ENCODE data around the gene RBMS3. TPM values are rescaled to one million over a fixed set of nuclear protein-coding genes. Genes with fewer than 3 reads are reported as not detected.

The RBMS3 gene
- total RNA-seq, 4 donors from 2014 or later, result 116 to 171 (median 152) TPM

- intact Hi-C loops (cut with DNase I), result no loop called here
Measured at GRCh38 chr3:29720665-29721064, 439.8 kb downstream of the RBMS3 start.

DNA sequence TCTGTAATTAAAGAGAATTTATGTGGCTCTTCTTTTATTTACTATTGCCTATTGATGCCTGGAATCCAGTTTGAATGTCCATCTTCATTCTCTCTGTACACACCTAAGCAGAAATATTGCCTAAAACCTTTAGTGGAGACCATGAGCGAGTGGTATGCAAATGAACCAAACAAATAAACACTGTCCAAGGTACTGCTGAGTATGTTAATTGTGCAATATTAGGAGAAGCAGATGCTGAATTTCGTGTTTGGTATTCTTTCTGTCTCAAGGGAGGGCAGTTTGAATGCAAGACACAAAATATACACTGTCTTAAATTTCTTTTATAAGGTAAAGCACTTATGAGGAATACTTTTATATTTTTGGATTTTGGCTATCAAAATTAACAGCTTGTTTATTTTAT, 440.9 kb downstream of the RBMS3 start:
- 83 to 87% methylated on average over 2 of the region's 2 CpGs for WGBS, 2 donors
- Histone ChIP-seq H3K27ac (no peak overlapping the region), H3K9me3 (no peaks in the 10 kb centered on the region), H3K4me3 (replicated peaks in 1 of 3) (no peak overlapping the region), H3K36me3 (no peaks in the 10 kb centered on the region), H3K4me1 (peaks cover 11 to 15% of the 10 kb centered on the region in 2 donors), H3K27me3 (no peaks in the 10 kb centered on the region)
- TF ChIP-seq, protein P1, sequence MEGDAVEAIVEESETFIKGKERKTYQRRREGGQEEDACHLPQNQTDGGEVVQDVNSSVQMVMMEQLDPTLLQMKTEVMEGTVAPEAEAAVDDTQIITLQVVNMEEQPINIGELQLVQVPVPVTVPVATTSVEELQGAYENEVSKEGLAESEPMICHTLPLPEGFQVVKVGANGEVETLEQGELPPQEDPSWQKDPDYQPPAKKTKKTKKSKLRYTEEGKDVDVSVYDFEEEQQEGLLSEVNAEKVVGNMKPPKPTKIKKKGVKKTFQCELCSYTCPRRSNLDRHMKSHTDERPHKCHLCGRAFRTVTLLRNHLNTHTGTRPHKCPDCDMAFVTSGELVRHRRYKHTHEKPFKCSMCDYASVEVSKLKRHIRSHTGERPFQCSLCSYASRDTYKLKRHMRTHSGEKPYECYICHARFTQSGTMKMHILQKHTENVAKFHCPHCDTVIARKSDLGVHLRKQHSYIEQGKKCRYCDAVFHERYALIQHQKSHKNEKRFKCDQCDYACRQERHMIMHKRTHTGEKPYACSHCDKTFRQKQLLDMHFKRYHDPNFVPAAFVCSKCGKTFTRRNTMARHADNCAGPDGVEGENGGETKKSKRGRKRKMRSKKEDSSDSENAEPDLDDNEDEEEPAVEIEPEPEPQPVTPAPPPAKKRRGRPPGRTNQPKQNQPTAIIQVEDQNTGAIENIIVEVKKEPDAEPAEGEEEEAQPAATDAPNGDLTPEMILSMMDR (IDR thresholded peaks at IDR 0.05), result no peak
- no peak for TF ChIP-seq POLR2A (IDR thresholded peaks at IDR 0.05)
- DNase-seq, result no peak
- intact Hi-C loops (cut with DNase I), result no loop called here

More at GRCh38 chr3:29720665-29721064, 439.8 kb downstream of the RBMS3 start:
- Histone ChIP-seq H3K4me1 (peaks cover 11 to 15% of the 10 kb centered on the region in 2 donors), H3K9me3 (no peaks in the 10 kb centered on the region), H3K4me3 (replicated peaks in 1 of 3) (no peak overlapping the region), H3K27ac (no peak overlapping the region), H3K27me3 (no peaks in the 10 kb centered on the region), H3K36me3 (no peaks in the 10 kb centered on the region)
- no peak for TF ChIP-seq POLR2A (IDR thresholded peaks at IDR 0.05)
- TF ChIP-seq, protein P1 (IDR thresholded peaks at IDR 0.05), result no peak
- WGBS, 2 donors, result 78 to 93% methylated on average over 3 of the region's 3 CpGs
- no peak for DNase-seq

GRCh38 chr3:29731050-29731449, 450.2 kb downstream of the RBMS3 start:
- no peak for DNase-seq
- Histone ChIP-seq H3K9me3 (no peaks in the 10 kb centered on the region), H3K36me3 (no peaks in the 10 kb centered on the region), H3K4me1 (peaks cover 6 to 7% of the 10 kb centered on the region in 2 donors), H3K4me3 (replicated peaks in 1 of 3) (no peak overlapping the region), H3K27ac (peak overlapping the region in 2 of 3 donors; percentile 22 to 50), H3K27me3 (no peaks in the 10 kb centered on the region)
- TF ChIP-seq, protein P1 (IDR thresholded peaks at IDR 0.05), result no peak
- TF ChIP-seq POLR2A (IDR thresholded peaks at IDR 0.05), result no peak
- intact Hi-C loops (cut with DNase I), result no loop called here
- 41 to 55% methylated on average over 1 of the region's 1 CpG for WGBS, 2 donors

- DNase-seq, result no peak
- intact Hi-C loops (cut with DNase I), result no loop called here
- TF ChIP-seq, protein P1 (IDR thresholded peaks at IDR 0.05), result no peak
- TF ChIP-seq POLR2A (IDR thresholded peaks at IDR 0.05), result no peak
- Histone ChIP-seq H3K36me3 (no peaks in the 10 kb centered on the region), H3K4me1 (peaks cover 7 to 14% of the 10 kb centered on the region in 2 donors), H3K4me3 (replicated peaks in 1 of 3) (no peak overlapping the region), H3K27ac (peak overlapping the region in 1 of 3 donors; percentile 16), H3K27me3 (no peaks in the 10 kb centered on the region), H3K9me3 (no peaks in the 10 kb centered on the region)
- 94 to 96% methylated on average over 1 of the region's 1 CpG for WGBS, 2 donors
Measured at GRCh38 chr3:29741231-29741630, 460.4 kb downstream of the RBMS3 start.

- TF ChIP-seq, protein P1 (IDR thresholded peaks at IDR 0.05), result no peak
- intact Hi-C loops (cut with DNase I), result no loop called here
- no peak overlapping the region for H3K4me3 ChIP-seq (replicated peaks in 1 of 3)
- H3K9me3 ChIP-seq, result no peaks in the 10 kb centered on the region
- H3K27ac ChIP-seq, result no peak overlapping the region
- no peak for DNase-seq
- no peaks in the 10 kb centered on the region for H3K36me3 ChIP-seq
- WGBS, 2 donors, result 88 to 92% methylated on average over 4 of the region's 4 CpGs
- H3K4me1 ChIP-seq, result peaks cover 13 to 19% of the 10 kb centered on the region in 2 donors
- H3K27me3 ChIP-seq, result no peaks in the 10 kb centered on the region
Measured at GRCh38 chr3:29745232-29745870, 464.5 kb downstream of the RBMS3 start.

All from thyroid gland (tissue), 4 donors.